H1 (cell line): ENCODE measurements around the gene FAM131C. TPM values are rescaled to one million over a fixed set of nuclear protein-coding genes. Genes with fewer than 3 reads are reported as not detected.

ENCODE experiments used
- CREB1 ChIP-seq: IDR thresholded peaks from 2 replicates; pipeline ENCODE4 v1.6.1; 2012; ENCODE audit warnings: inconsistent platforms
- EGR1 ChIP-seq: IDR thresholded peaks from 2 replicates; pipeline ENCODE4 v1.6.1; 2011; ENCODE audit warnings: low read depth, low read length, borderline replicate concordance
- JUND ChIP-seq: IDR thresholded peaks from 2 replicates; pipeline ENCODE4 v1.6.1; 2011; ENCODE audit warnings: mild to moderate bottlenecking, improper control_type of control experiment, low read length
- KDM1A ChIP-seq: fragments of 200-600, 300-600 bp; sonication (generic); IDR thresholded peaks from 2 replicates; pipeline ENCODE4 v1.7.1; 2016; ENCODE audit warnings: mild to moderate bottlenecking, low read length, borderline replicate concordance
- KDM4A ChIP-seq: IDR thresholded peaks from one replicate; pipeline ENCODE4 v1.7.1; 2012; ENCODE audit warnings: low read depth, mild to moderate bottlenecking, moderate library complexity, low read length, inconsistent platforms; ENCODE audit not compliant: severe bottlenecking
- PHF8 ChIP-seq: fragments of 200-600 bp; sonication (generic); conservative IDR thresholded peaks from 2 replicates; pipeline ENCODE4 v1.7.1; 2012; ENCODE audit warnings: low read depth, mild to moderate bottlenecking, inconsistent platforms, low read length, moderate library complexity
- POLR2A ChIP-seq, 2 experiments: IDR thresholded peaks; 1 replicate in 1 of 2; 2 replicates in 1 of 2; pipeline ENCODE4 v1.6.1; 2011; ENCODE audit warnings: low read depth in 2 of 2, low read length in 2 of 2, mild to moderate bottlenecking in 2 of 2; ENCODE audit errors: control extremely low read depth in 1 of 2
- RXRA ChIP-seq: IDR thresholded peaks from 2 replicates; pipeline ENCODE4 v1.6.1; 2011; ENCODE audit warnings: low read depth, mild to moderate bottlenecking, low read length, moderate library complexity; ENCODE audit not compliant: insufficient read depth
- SIN3A ChIP-seq, 2 experiments: IDR thresholded peaks in 1 of 2; conservative IDR thresholded peaks in 1 of 2; 2 replicates each; pipeline ENCODE4 v1.6.1; 2011 to 2012; ENCODE audit warnings: low read length in 2 of 2, improper control_type of control experiment in 1 of 2, low read depth in 1 of 2, mild to moderate bottlenecking in 1 of 2
- SP4 ChIP-seq: IDR thresholded peaks from 2 replicates; pipeline ENCODE4 v1.6.1; 2012; ENCODE audit warnings: low read length, inconsistent platforms
- SRF ChIP-seq: IDR thresholded peaks from 2 replicates; pipeline ENCODE4 v1.6.1; 2011; ENCODE audit warnings: mild to moderate bottlenecking, low read depth, low read length, moderate library complexity
- TCF12 ChIP-seq: IDR thresholded peaks from 2 replicates; pipeline ENCODE4 v1.6.1; 2011; ENCODE audit warnings: low read depth, mild to moderate bottlenecking, low read length
- polyA plus RNA-seq, 7 experiments: library from polyadenylated mRNA; depleted of rRNA in 3 of 7; stranded (reverse) in 5 of 7; unstranded in 2 of 7; fragments of >200 nt in 5 of 7; fragments of 200-250 nt in 2 of 7; gene quantifications; 1 replicate in 5 of 7; 2 replicates in 1 of 7; 4 replicates in 1 of 7; pipeline versions ENCODE4 v1.2.1 to v1.2.3, GENCODE V29; 2011 to 2013; ENCODE audit warnings: missing spikeins in 2 of 7, mixed read lengths in 2 of 7
- total RNA-seq: library from RNA; stranded (reverse); fragmentation: NEBNext Ultra II Directional; extraction: Animal tissue kit (Norgen Biotek cat#: 25700); gene quantifications from 2 replicates; pipeline ENCODE4 v1.2.1, GENCODE V29; 2021
- TF ChIP-seq, protein P1 (sequence below): fragments of 300-600 bp; sonication (generic); IDR thresholded peaks from 2 replicates; pipeline ENCODE4 v1.7.1; 2012; ENCODE audit warnings: low read length, moderate library complexity, mild to moderate bottlenecking, inconsistent platforms; ENCODE audit not compliant: insufficient replicate concordance

Gene FAM131C
- total and polyA plus RNA-seq, 2 of the 8 experiments (the other 6 are each of a cell fraction or from before 2014, with no cell fraction given): 0.73 to 0.78 TPM

DNA sequence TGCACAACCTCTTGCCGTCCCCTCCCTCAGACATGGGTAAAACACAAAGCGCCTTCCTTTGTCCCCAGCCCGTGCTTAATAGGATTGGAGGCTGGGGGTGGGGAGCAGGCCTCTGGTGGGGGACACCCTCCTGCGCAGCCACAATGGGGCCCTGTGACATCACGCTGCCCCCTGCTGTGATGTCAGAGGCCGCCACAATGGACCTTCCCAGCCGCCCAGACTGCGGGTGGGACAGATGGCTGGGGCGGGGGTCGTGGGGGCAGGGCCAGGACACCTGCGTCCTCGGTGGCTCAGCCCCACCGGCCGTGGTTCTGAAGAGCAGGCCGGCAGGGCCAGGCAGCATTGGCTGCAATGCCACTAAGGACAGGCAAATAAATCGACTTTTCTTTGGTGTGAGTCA is 42.6 kb upstream of the FAM131C start (continued):
- TF ChIP-seq, protein P1, sequence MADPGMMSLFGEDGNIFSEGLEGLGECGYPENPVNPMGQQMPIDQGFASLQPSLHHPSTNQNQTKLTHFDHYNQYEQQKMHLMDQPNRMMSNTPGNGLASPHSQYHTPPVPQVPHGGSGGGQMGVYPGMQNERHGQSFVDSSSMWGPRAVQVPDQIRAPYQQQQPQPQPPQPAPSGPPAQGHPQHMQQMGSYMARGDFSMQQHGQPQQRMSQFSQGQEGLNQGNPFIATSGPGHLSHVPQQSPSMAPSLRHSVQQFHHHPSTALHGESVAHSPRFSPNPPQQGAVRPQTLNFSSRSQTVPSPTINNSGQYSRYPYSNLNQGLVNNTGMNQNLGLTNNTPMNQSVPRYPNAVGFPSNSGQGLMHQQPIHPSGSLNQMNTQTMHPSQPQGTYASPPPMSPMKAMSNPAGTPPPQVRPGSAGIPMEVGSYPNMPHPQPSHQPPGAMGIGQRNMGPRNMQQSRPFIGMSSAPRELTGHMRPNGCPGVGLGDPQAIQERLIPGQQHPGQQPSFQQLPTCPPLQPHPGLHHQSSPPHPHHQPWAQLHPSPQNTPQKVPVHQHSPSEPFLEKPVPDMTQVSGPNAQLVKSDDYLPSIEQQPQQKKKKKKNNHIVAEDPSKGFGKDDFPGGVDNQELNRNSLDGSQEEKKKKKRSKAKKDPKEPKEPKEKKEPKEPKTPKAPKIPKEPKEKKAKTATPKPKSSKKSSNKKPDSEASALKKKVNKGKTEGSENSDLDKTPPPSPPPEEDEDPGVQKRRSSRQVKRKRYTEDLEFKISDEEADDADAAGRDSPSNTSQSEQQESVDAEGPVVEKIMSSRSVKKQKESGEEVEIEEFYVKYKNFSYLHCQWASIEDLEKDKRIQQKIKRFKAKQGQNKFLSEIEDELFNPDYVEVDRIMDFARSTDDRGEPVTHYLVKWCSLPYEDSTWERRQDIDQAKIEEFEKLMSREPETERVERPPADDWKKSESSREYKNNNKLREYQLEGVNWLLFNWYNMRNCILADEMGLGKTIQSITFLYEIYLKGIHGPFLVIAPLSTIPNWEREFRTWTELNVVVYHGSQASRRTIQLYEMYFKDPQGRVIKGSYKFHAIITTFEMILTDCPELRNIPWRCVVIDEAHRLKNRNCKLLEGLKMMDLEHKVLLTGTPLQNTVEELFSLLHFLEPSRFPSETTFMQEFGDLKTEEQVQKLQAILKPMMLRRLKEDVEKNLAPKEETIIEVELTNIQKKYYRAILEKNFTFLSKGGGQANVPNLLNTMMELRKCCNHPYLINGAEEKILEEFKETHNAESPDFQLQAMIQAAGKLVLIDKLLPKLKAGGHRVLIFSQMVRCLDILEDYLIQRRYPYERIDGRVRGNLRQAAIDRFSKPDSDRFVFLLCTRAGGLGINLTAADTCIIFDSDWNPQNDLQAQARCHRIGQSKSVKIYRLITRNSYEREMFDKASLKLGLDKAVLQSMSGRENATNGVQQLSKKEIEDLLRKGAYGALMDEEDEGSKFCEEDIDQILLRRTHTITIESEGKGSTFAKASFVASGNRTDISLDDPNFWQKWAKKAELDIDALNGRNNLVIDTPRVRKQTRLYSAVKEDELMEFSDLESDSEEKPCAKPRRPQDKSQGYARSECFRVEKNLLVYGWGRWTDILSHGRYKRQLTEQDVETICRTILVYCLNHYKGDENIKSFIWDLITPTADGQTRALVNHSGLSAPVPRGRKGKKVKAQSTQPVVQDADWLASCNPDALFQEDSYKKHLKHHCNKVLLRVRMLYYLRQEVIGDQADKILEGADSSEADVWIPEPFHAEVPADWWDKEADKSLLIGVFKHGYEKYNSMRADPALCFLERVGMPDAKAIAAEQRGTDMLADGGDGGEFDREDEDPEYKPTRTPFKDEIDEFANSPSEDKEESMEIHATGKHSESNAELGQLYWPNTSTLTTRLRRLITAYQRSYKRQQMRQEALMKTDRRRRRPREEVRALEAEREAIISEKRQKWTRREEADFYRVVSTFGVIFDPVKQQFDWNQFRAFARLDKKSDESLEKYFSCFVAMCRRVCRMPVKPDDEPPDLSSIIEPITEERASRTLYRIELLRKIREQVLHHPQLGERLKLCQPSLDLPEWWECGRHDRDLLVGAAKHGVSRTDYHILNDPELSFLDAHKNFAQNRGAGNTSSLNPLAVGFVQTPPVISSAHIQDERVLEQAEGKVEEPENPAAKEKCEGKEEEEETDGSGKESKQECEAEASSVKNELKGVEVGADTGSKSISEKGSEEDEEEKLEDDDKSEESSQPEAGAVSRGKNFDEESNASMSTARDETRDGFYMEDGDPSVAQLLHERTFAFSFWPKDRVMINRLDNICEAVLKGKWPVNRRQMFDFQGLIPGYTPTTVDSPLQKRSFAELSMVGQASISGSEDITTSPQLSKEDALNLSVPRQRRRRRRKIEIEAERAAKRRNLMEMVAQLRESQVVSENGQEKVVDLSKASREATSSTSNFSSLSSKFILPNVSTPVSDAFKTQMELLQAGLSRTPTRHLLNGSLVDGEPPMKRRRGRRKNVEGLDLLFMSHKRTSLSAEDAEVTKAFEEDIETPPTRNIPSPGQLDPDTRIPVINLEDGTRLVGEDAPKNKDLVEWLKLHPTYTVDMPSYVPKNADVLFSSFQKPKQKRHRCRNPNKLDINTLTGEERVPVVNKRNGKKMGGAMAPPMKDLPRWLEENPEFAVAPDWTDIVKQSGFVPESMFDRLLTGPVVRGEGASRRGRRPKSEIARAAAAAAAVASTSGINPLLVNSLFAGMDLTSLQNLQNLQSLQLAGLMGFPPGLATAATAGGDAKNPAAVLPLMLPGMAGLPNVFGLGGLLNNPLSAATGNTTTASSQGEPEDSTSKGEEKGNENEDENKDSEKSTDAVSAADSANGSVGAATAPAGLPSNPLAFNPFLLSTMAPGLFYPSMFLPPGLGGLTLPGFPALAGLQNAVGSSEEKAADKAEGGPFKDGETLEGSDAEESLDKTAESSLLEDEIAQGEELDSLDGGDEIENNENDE: no peak
- no peak for TF ChIP-seq KDM4A
- peak; percentile 80; the same call in 1 of the 2 replicates for TF ChIP-seq TCF12
- 0 out of 2 replicates have a peak, but pooled peaks have one; percentile 24 for TF ChIP-seq EGR1
- TF ChIP-seq SP4: no peak
- no peak for TF ChIP-seq KDM1A
- TF ChIP-seq JUND: peak; percentile 49; the same call in 1 of the 2 replicates
- TF ChIP-seq SRF: no peak
- TF ChIP-seq SIN3A (conservative IDR thresholded peaks at IDR 0.05 in 1 of 2, IDR thresholded peaks at IDR 0.05 in 1 of 2; ENCODE audit: low read depth in 1 of 2, low read length in 2 of 2): no peak
- peak; percentile 65; the same call in 1 of the 2 replicates for TF ChIP-seq RXRA
- no peak for TF ChIP-seq PHF8
- TF ChIP-seq POLR2A (IDR thresholded peaks at IDR 0.05; ENCODE audit: control extremely low read depth in 1 of 2, low read depth in 2 of 2, low read length in 2 of 2): no peak
- TF ChIP-seq CREB1: peak; percentile 89
